ENCODE results near the gene BRD9. TPM values are rescaled to one million over a fixed set of nuclear protein-coding genes. Genes with fewer than 3 reads are reported as not detected.

Gene BRD9
- total RNA-seq, 2 donors from 2014 or later = 18.9 to 47.1 TPM

- ATAC-seq (no peak), DNase-seq (peak in 1 of 4 donors; percentile 7)
- Histone ChIP-seq H3K36me3 (replicated peaks in 1 of 2; ENCODE audit: insufficient read depth in 1 of 2, low read depth in 2 of 2) (no peaks in the 10 kb centered on the region), H3K27me3 (no peaks in the 10 kb centered on the region), H3K27ac (no peak overlapping the region), H3K4me3 (no peak overlapping the region), H3K9me3 (no peaks in the 10 kb centered on the region), H3K4me1 (no peaks in the 10 kb centered on the region)
- intact Hi-C loops (cut with DNase I) = no loop called here
- no peak for TF ChIP-seq POLR2A (IDR thresholded peaks at IDR 0.05)
- WGBS, 2 donors = 72 to 78% methylated on average over 49 to 54 of the region's 55 CpGs
These were observed 39.9 kb downstream of the BRD9 start for GRCh38 chr5:852431-853401.

- DNase-seq (no peak), ATAC-seq (no peak)
- Histone ChIP-seq H3K36me3 (replicated peaks in 1 of 2; ENCODE audit: insufficient read depth in 1 of 2, low read depth in 2 of 2) (no peaks in the 10 kb centered on the region), H3K27ac (no peak overlapping the region), H3K27me3 (no peaks in the 10 kb centered on the region), H3K4me3 (no peak overlapping the region), H3K9me3 (no peaks in the 10 kb centered on the region), H3K4me1 (no peaks in the 10 kb centered on the region)
- 33 to 37% methylated on average over 5 of the region's 5 CpGs for WGBS, 2 donors
- intact Hi-C loops (cut with DNase I) = no loop called here
- no peak for TF ChIP-seq CTCF (IDR thresholded peaks at IDR 0.05)
- TF ChIP-seq POLR2A (IDR thresholded peaks at IDR 0.05) = no peak
These were observed 40.6 kb downstream of the BRD9 start for GRCh38 chr5:852018-852417.

- 65 to 71% methylated on average over 13 to 16 of the region's 16 CpGs for WGBS, 2 donors
- intact Hi-C loops (cut with DNase I) = no loop called here
- no peaks in the 10 kb centered on the region for H3K36me3 ChIP-seq (replicated peaks in 1 of 2; ENCODE audit: insufficient read depth in 1 of 2, low read depth in 2 of 2)
These were observed 41.0 kb downstream of the BRD9 start for GRCh38 chr5:851553-851952.

GRCh38 chr5:851076-851475 lies 41.5 kb downstream of the BRD9 start:
- ATAC-seq (no peak), DNase-seq (no peak)
- Histone ChIP-seq H3K4me3 (no peak overlapping the region), H3K36me3 (replicated peaks in 1 of 2; ENCODE audit: insufficient read depth in 1 of 2, low read depth in 2 of 2) (no peaks in the 10 kb centered on the region), H3K4me1 (no peaks in the 10 kb centered on the region), H3K27me3 (no peaks in the 10 kb centered on the region), H3K27ac (no peak overlapping the region), H3K9me3 (no peaks in the 10 kb centered on the region)
- intact Hi-C loops (cut with DNase I) = no loop called here
- TF ChIP-seq POLR2A (IDR thresholded peaks at IDR 0.05) (no peak), CTCF (IDR thresholded peaks at IDR 0.05) (no peak)
- WGBS, 2 donors = 31 to 46% methylated on average over 8 to 19 of the region's 19 CpGs

More at GRCh38 chr5:851553-851952, 41.0 kb downstream of the BRD9 start:
- DNase-seq (no peak), ATAC-seq (no peak)
- Histone ChIP-seq H3K4me1 (no peaks in the 10 kb centered on the region), H3K27ac (no peak overlapping the region), H3K4me3 (no peak overlapping the region), H3K27me3 (no peaks in the 10 kb centered on the region), H3K9me3 (no peaks in the 10 kb centered on the region)
- TF ChIP-seq POLR2A (IDR thresholded peaks at IDR 0.05) (no peak), CTCF (IDR thresholded peaks at IDR 0.05) (no peak)

- Histone ChIP-seq H3K27ac (no peak within 1 kb of the TSS), H3K27me3 (no peaks in the 10 kb centered on the region), H3K4me3 (no peak within 1 kb of the TSS), H3K36me3 (replicated peaks in 1 of 2; ENCODE audit: insufficient read depth in 1 of 2, low read depth in 2 of 2) (no peaks in the 10 kb centered on the region), H3K9me3 (no peaks in the 10 kb centered on the region), H3K4me1 (no peaks in the 10 kb centered on the region)
- intact Hi-C loops (cut with DNase I) = no loop called here
- WGBS, 2 donors = 47 to 65% methylated on average over 12 to 24 of the region's 27 CpGs
- peak in 2 of 4 donors; percentile 12 to 39 for DNase-seq
- ATAC-seq = no peak
- no peak for TF ChIP-seq CTCF (IDR thresholded peaks at IDR 0.05)
- TF ChIP-seq POLR2A (IDR thresholded peaks at IDR 0.05) = no peak
These were observed 42.0 kb downstream of the BRD9 start, which contains the start of gene ZDHHC11 for GRCh38 chr5:850511-851006. TSS of gene ZDHHC11 (minus strand) at chr5:850986. CDS start at chr5:850602, 384 bp downstream.

Data from body of pancreas (tissue), 4 donors.